Liver (tissue), 9 donors: ENCODE data around the gene DPP6. TPM values are rescaled to one million over a fixed set of nuclear protein-coding genes. Genes with fewer than 3 reads are reported as not detected.

ENCODE experiments used
- DNase-seq: peaks from one replicate; pipeline ENCODE4 v3.0.0-alpha.2; 2017; ENCODE audit warnings: low spot score
- H3K27ac ChIP-seq, 2 donors: one replicate each; pipeline ENCODE4 v1.7.0; 2013; ENCODE audit warnings: inconsistent platforms in 2 of 2, low read length in 2 of 2, control low read depth in 1 of 2, low read depth in 1 of 2, mild to moderate bottlenecking in 1 of 2
- H3K27me3 ChIP-seq, 4 donors: one replicate each; pipeline versions ENCODE4 v1.6.1 to v1.7.0; 2013; ENCODE audit warnings: low read length in 3 of 4, inconsistent platforms in 1 of 4, mild to moderate bottlenecking in 1 of 4, moderate library complexity in 1 of 4; ENCODE audit not compliant: control insufficient read depth in 4 of 4, insufficient read depth in 4 of 4
- H3K36me3 ChIP-seq, 4 donors: one replicate each; pipeline versions ENCODE4 v1.6.1 to v1.7.0; 2013; ENCODE audit warnings: low read length in 3 of 4, mild to moderate bottlenecking in 3 of 4, low read depth in 1 of 4, moderate library complexity in 1 of 4; ENCODE audit not compliant: control insufficient read depth in 4 of 4, insufficient read depth in 3 of 4
- H3K4me1 ChIP-seq, 4 donors: one replicate each; pipeline versions ENCODE4 v1.6.1 to v1.7.0; 2013; ENCODE audit warnings: low read length in 3 of 4, mild to moderate bottlenecking in 3 of 4, moderate library complexity in 1 of 4; ENCODE audit not compliant: control insufficient read depth in 4 of 4, insufficient read depth in 4 of 4
- H3K4me3 ChIP-seq, 3 donors: one replicate each; pipeline versions ENCODE4 v1.6.1 to v1.7.0; 2013; ENCODE audit warnings: low read length in 3 of 3, control low read depth in 1 of 3, low read depth in 1 of 3, mild to moderate bottlenecking in 1 of 3
- H3K9ac ChIP-seq, 2 donors: one replicate each; pipeline ENCODE4 v1.7.0; 2013; ENCODE audit warnings: low read length in 2 of 2, mild to moderate bottlenecking in 2 of 2, moderate library complexity in 2 of 2, control low read depth in 1 of 2, low read depth in 1 of 2
- H3K9me3 ChIP-seq, 4 donors: one replicate each; pipeline versions ENCODE4 v1.6.1 to v1.7.0; 2013; ENCODE audit warnings: low read length in 3 of 4; ENCODE audit not compliant: control insufficient read depth in 4 of 4
- ATF3 ChIP-seq: IDR thresholded peaks from 2 replicates; pipeline ENCODE4 v1.6.1; 2016; ENCODE audit warnings: antibody characterized with exemption
- CTCF ChIP-seq: fragments of 150-350 bp; IDR thresholded peaks from 2 replicates; pipeline ENCODE4 v1.5.1; 2017; ENCODE audit warnings: improper control_type of control experiment, low read depth, low read length; ENCODE audit not compliant: missing input control
- EGR1 ChIP-seq, 2 donors: IDR thresholded peaks; 2 replicates each; pipeline ENCODE4 v1.6.1; 2016 to 2018; ENCODE audit warnings: antibody characterized with exemption in 2 of 2, low read depth in 2 of 2
- FOXA1 ChIP-seq: IDR thresholded peaks from 2 replicates; pipeline ENCODE4 v1.6.1; 2016; ENCODE audit warnings: antibody characterized with exemption
- FOXA2 ChIP-seq: IDR thresholded peaks from 2 replicates; pipeline ENCODE4 v1.6.1; 2016; ENCODE audit warnings: antibody characterized with exemption
- GABPA ChIP-seq, 2 donors: IDR thresholded peaks in 1 of 2; conservative IDR thresholded peaks in 1 of 2; 2 replicates each; pipeline ENCODE4 v1.6.1; 2016; ENCODE audit warnings: antibody characterized with exemption in 2 of 2, mild to moderate bottlenecking in 1 of 2, moderate library complexity in 1 of 2
- HNF4A ChIP-seq, 2 donors: conservative IDR thresholded peaks; 2 replicates each; pipeline ENCODE4 v1.6.1; 2016; ENCODE audit warnings: antibody characterized with exemption in 2 of 2, mild to moderate bottlenecking in 2 of 2
- HNF4G ChIP-seq: IDR thresholded peaks from 2 replicates; pipeline ENCODE4 v1.6.1; 2016; ENCODE audit warnings: antibody characterized with exemption
- JUND ChIP-seq, 2 donors: IDR thresholded peaks; 2 replicates each; pipeline ENCODE4 v1.6.1; 2016; ENCODE audit warnings: antibody characterized with exemption in 2 of 2
- NR2F2 ChIP-seq: IDR thresholded peaks from 2 replicates; pipeline ENCODE4 v1.6.1; 2016; ENCODE audit warnings: antibody characterized with exemption
- RAD21 ChIP-seq, 2 donors: IDR thresholded peaks; 2 replicates each; pipeline ENCODE4 v1.6.1; 2016; ENCODE audit warnings: antibody characterized with exemption in 2 of 2, mild to moderate bottlenecking in 2 of 2
- REST ChIP-seq: IDR thresholded peaks from 2 replicates; pipeline ENCODE4 v1.6.1; 2016; ENCODE audit warnings: antibody characterized with exemption, mild to moderate bottlenecking
- TAF1 ChIP-seq: conservative IDR thresholded peaks from 2 replicates; pipeline ENCODE4 v1.6.1; 2016; ENCODE audit warnings: antibody characterized with exemption, mild to moderate bottlenecking
- YY1 ChIP-seq: IDR thresholded peaks from 2 replicates; pipeline ENCODE4 v1.6.1; 2016; ENCODE audit warnings: antibody characterized with exemption, mild to moderate bottlenecking
- ZBTB33 ChIP-seq: IDR thresholded peaks from 2 replicates; pipeline ENCODE4 v1.6.1; 2016; ENCODE audit warnings: antibody characterized with exemption
- WGBS: extraction: QIAGEN DNeasy Blood & Tissue Kit; methylation state at CpG from one replicate; pipeline ENCODE4 v1.1.7; 2013; 5-methylcytosine and 5-hydroxymethylcytosine counted together
- polyA plus RNA-seq, 2 donors: library from polyadenylated mRNA; stranded (reverse) in 1 of 2; unstranded in 1 of 2; fragments of 200-250 nt in 1 of 2; fragments of >200 nt in 1 of 2; fragmentation: Nextera tagmentation in 1 of 2; extraction: Ambion mirVana in 1 of 2; gene quantifications; one replicate each; pipeline versions ENCODE4 v1.2.1 to v1.2.3, GENCODE V29; 2013 to 2015
- total RNA-seq, 2 donors: library from RNA; depleted of rRNA; stranded (reverse); fragments of >200 nt; gene quantifications; one replicate each; pipeline ENCODE4 v1.2.3, GENCODE V29; 2014
- donor health status: healthy.
- donor health status: healthy.
- donor health status: healthy.
- donor health status: healthy.
- donor health status: healthy.

Gene DPP6
- total and polyA plus RNA-seq, 4 donors = 0.01 TPM; not detected in 3

GRCh38 chr7:154917808-154918160 lies 865.6 kb downstream of the DPP6 start:
- Histone ChIP-seq H3K36me3 (no peaks in the 10 kb centered on the region), H3K27me3 (no peaks in the 10 kb centered on the region), H3K4me3 (no peak overlapping the region), H3K9me3 (no peaks in the 10 kb centered on the region), H3K9ac (no peak overlapping the region), H3K27ac (no peak overlapping the region), H3K4me1 (peaks cover 1 to 8% (median 5%) of the 10 kb centered on the region in 4 donors)
- WGBS = 84% methylated on average over 7 of the region's 7 CpGs
- DNase-seq = no peak
- TF ChIP-seq HNF4G (no peak), JUND (IDR thresholded peaks at IDR 0.05) (no peak), FOXA2 (no peak), REST (no peak), CTCF (no peak), ZBTB33 (no peak), FOXA1 (no peak), HNF4A (conservative IDR thresholded peaks at IDR 0.05) (no peak)

- H3K4me3 ChIP-seq = no peak overlapping the region
- H3K4me1 ChIP-seq = peaks cover 1 to 8% (median 5%) of the 10 kb centered on the region in 4 donors
- TF ChIP-seq JUND (IDR thresholded peaks at IDR 0.05) = no peak
- TF ChIP-seq HNF4G = no peak
- TF ChIP-seq NR2F2 = no peak
- TF ChIP-seq ATF3 = no peak
- no peak for TF ChIP-seq FOXA2
- TF ChIP-seq CTCF = no peak
- no peak for TF ChIP-seq GABPA (IDR thresholded peaks at IDR 0.05 in 1 of 2, conservative IDR thresholded peaks at IDR 0.05 in 1 of 2)
- TF ChIP-seq EGR1 (IDR thresholded peaks at IDR 0.05; ENCODE audit: low read depth in 2 of 2) = no peak
- no peak for TF ChIP-seq YY1
- no peak for TF ChIP-seq RAD21 (IDR thresholded peaks at IDR 0.05)
- no peak for TF ChIP-seq TAF1
- no peak for TF ChIP-seq FOXA1
- TF ChIP-seq HNF4A (conservative IDR thresholded peaks at IDR 0.05) = no peak
- no peak overlapping the region for H3K27ac ChIP-seq
- H3K27me3 ChIP-seq = no peaks in the 10 kb centered on the region
- H3K9ac ChIP-seq = no peak overlapping the region
- no peak for DNase-seq
- no peaks in the 10 kb centered on the region for H3K9me3 ChIP-seq
- no peaks in the 10 kb centered on the region for H3K36me3 ChIP-seq
- WGBS = 70% methylated on average over 6 of the region's 6 CpGs
These were observed 866.1 kb downstream of the DPP6 start for GRCh38 chr7:154918266-154918665.
